Calu3 (cell line): ENCODE measurements around the gene SHANK2. TPM values are rescaled to one million over a fixed set of nuclear protein-coding genes. Genes with fewer than 3 reads are reported as not detected.

Experiments
- BruUV-seq: library from RNA; stranded (reverse); fragments of 400-500 nt; replicated peaks from 2 replicates; lab custom pipeline; 2021; lab: Mats Ljungman, UMichigan
- CTCF ChIA-PET: fragments of 300-600 bp; sonication (Branson Sonifier 250); formaldehyde crosslinking; loops from one replicate; lab custom pipeline; 2022; ENCODE audit warnings: antibody characterized with exemption; lab: Charles Lee
- DNase-seq: peaks from one replicate; pipeline ENCODE4 v3.0.0; 2022
- H3K27ac Mint-ChIP-seq: one replicate; pipeline ENCODE4 v1.8.0; 2022; ENCODE audit warnings: mixed read lengths; ENCODE audit not compliant: unreplicated experiment
- H3K27me3 Mint-ChIP-seq: one replicate; pipeline ENCODE4 v1.8.0; 2022; ENCODE audit warnings: mixed read lengths; ENCODE audit not compliant: unreplicated experiment
- H3K36me3 Mint-ChIP-seq: one replicate; pipeline ENCODE4 v1.8.0; 2022; ENCODE audit warnings: mild to moderate bottlenecking, moderate library complexity, mixed read lengths; ENCODE audit not compliant: insufficient read depth, unreplicated experiment
- H3K4me1 Mint-ChIP-seq: one replicate; pipeline ENCODE4 v1.8.0; 2022; ENCODE audit warnings: mild to moderate bottlenecking, low read depth, mixed read lengths; ENCODE audit not compliant: unreplicated experiment
- H3K4me3 Mint-ChIP-seq: one replicate; pipeline ENCODE4 v1.8.0; 2022; ENCODE audit warnings: mild to moderate bottlenecking, low read depth, moderate library complexity, mixed read lengths; ENCODE audit not compliant: unreplicated experiment
- H3K9me3 Mint-ChIP-seq: one replicate; pipeline ENCODE4 v1.8.0; 2022; ENCODE audit warnings: low read depth, mixed read lengths; ENCODE audit not compliant: unreplicated experiment
- CTCF ChIP-seq: fragments of 200-600 bp; IDR thresholded peaks from one replicate; pipeline ENCODE4 v1.8.0; 2022; ENCODE audit warnings: antibody characterized with exemption; ENCODE audit not compliant: unreplicated experiment
- intact Hi-C: fragments of 100-400 bp; cut with micrococcal nuclease; formaldehyde crosslinking; loops from one replicate; pipeline ENCODE4 v1.10.0; 2022; ENCODE audit not compliant: unreplicated experiment
- total RNA-seq: library from RNA; stranded (reverse); gene quantifications from 2 replicates; pipeline ENCODE4 v1.2.3, GENCODE V29; 2022

The SHANK2 gene
- total RNA-seq, 1 experiment from 2014 or later: 118 TPM

- no peaks in the 10 kb centered on the region for H3K4me1 Mint-ChIP-seq
- no peak for DNase-seq
- H3K27ac Mint-ChIP-seq: no peak overlapping the region
- no peaks in the 10 kb centered on the region for H3K9me3 Mint-ChIP-seq
- intact Hi-C loops: no loop called here
- CTCF ChIA-PET: no interaction called here
- BruUV-seq: no TSS peak
- no peak for TF ChIP-seq CTCF
- no peak overlapping the region for H3K4me3 Mint-ChIP-seq
- H3K27me3 Mint-ChIP-seq: no peaks in the 10 kb centered on the region
- H3K36me3 Mint-ChIP-seq: peaks cover 38% of the 10 kb centered on the region
These were observed 33.4 kb downstream of the SHANK2 start for GRCh38 chr11:71218789-71219499.

- no peak overlapping the region for H3K27ac Mint-ChIP-seq
- no peak for DNase-seq
These were observed 36.9 kb downstream of the SHANK2 start for GRCh38 chr11:71215425-71215965.

GRCh38 chr11:71214553-71215424, 37.6 kb downstream of the SHANK2 start:
- no peaks in the 10 kb centered on the region for H3K9me3 Mint-ChIP-seq
- no peak overlapping the region for H3K4me3 Mint-ChIP-seq
- TF ChIP-seq CTCF: no peak
- peaks cover 45% of the 10 kb centered on the region for H3K36me3 Mint-ChIP-seq
- BruUV-seq: no TSS peak
- intact Hi-C loops: no loop called here
- no peaks in the 10 kb centered on the region for H3K27me3 Mint-ChIP-seq
- no peaks in the 10 kb centered on the region for H3K4me1 Mint-ChIP-seq
- DNase-seq: no peak
- CTCF ChIA-PET: no interaction called here
- no peak overlapping the region for H3K27ac Mint-ChIP-seq

More at GRCh38 chr11:71215425-71215965, 36.9 kb downstream of the SHANK2 start:
- H3K9me3 Mint-ChIP-seq: no peaks in the 10 kb centered on the region
- CTCF ChIA-PET: no interaction called here
- H3K4me3 Mint-ChIP-seq: no peak overlapping the region
- intact Hi-C loops: no loop called here
- H3K4me1 Mint-ChIP-seq: no peaks in the 10 kb centered on the region
- H3K36me3 Mint-ChIP-seq: peaks cover 45% of the 10 kb centered on the region
- H3K27me3 Mint-ChIP-seq: no peaks in the 10 kb centered on the region
- no TSS peak for BruUV-seq
- no peak for TF ChIP-seq CTCF

GRCh38 chr11:71213696-71214552, 38.5 kb downstream of the SHANK2 start:
- Mint-ChIP-seq H3K4me3 (no peak overlapping the region), H3K27me3 (no peaks in the 10 kb centered on the region), H3K4me1 (no peaks in the 10 kb centered on the region), H3K9me3 (no peaks in the 10 kb centered on the region), H3K36me3 (peaks cover 40% of the 10 kb centered on the region), H3K27ac (no peak overlapping the region)
- no TSS peak for BruUV-seq
- intact Hi-C loops: no loop called here
- TF ChIP-seq CTCF: no peak
- DNase-seq: no peak
- CTCF ChIA-PET: no interaction called here
